ENCODE data around the gene MYO16. TPM values are rescaled to one million over a fixed set of nuclear protein-coding genes. Genes with fewer than 3 reads are reported as not detected.
"Not testable (repeated sequence)": the region's sequence is repeated elsewhere in the genome, so short reads cannot be mapped to it uniquely, and the experiment has no call there.

Gene MYO16
- total RNA-seq, 1 donor from 2014 or later: 22.0 TPM

DNA sequence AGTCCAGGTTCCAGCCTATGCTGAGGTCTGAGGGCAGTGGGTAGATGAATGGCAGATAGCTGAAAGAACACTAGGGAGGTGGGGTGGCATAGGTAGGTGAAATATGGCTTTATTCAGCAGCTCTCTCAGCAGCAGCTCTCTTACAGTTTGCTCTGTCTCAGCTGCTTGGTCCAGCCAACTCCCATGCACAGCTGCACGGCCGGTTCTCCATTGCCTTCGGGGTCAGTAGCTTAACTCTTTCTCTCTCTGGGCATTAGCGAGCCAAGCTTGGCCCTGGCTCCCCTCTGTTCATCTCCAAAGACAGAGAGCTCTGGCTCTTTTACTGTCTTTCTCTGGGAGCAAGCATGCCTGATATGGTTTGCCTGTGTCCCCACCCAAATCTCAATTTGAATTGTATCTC is 151.9 kb downstream of the MYO16 start:
- Mint-ChIP-seq H3K4me1 (ENCODE audit: low read depth, unreplicated experiment) (peaks cover 4% of the 10 kb centered on the region), H3K9me3 (ENCODE audit: unreplicated experiment) (peaks cover 4% of the 10 kb centered on the region), H3K27ac (ENCODE audit: unreplicated experiment) (no peak overlapping the region), H3K27me3 (ENCODE audit: unreplicated experiment) (no peaks in the 10 kb centered on the region), H3K4me3 (ENCODE audit: unreplicated experiment) (no peak overlapping the region), H3K36me3 (ENCODE audit: unreplicated experiment) (peaks cover 23% of the 10 kb centered on the region)
- TF ChIP-seq, protein P1, sequence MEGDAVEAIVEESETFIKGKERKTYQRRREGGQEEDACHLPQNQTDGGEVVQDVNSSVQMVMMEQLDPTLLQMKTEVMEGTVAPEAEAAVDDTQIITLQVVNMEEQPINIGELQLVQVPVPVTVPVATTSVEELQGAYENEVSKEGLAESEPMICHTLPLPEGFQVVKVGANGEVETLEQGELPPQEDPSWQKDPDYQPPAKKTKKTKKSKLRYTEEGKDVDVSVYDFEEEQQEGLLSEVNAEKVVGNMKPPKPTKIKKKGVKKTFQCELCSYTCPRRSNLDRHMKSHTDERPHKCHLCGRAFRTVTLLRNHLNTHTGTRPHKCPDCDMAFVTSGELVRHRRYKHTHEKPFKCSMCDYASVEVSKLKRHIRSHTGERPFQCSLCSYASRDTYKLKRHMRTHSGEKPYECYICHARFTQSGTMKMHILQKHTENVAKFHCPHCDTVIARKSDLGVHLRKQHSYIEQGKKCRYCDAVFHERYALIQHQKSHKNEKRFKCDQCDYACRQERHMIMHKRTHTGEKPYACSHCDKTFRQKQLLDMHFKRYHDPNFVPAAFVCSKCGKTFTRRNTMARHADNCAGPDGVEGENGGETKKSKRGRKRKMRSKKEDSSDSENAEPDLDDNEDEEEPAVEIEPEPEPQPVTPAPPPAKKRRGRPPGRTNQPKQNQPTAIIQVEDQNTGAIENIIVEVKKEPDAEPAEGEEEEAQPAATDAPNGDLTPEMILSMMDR (IDR thresholded peaks at IDR 0.05; ENCODE audit: partially characterized antibody, unreplicated experiment): no peak
- no peak for DNase-seq

DNA sequence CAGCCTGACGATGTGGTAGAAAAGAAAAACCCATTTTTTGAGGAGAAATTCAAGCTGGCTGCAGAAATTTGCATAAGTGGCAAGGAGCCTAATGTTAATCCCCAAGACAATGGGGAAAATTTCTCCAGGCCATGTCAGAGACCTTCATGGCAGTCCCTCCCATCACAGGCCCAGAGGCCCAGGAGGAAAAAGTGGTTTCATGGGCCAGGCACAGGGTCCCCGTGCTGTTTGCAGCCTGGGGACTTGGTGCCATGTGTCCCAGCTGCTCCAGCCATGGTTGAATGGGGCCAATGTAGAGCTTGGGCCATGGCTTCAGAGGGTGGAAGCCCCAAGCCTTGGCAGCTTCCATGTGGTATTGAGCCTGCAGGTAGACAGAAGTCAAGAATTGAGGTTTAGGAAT is 153.1 kb downstream of the MYO16 start:
- H3K4me1 Mint-ChIP-seq (ENCODE audit: low read depth, unreplicated experiment); H3K9me3 Mint-ChIP-seq (ENCODE audit: unreplicated experiment); H3K4me3 Mint-ChIP-seq (ENCODE audit: unreplicated experiment); H3K27ac Mint-ChIP-seq (ENCODE audit: unreplicated experiment); DNase-seq; H3K27me3 Mint-ChIP-seq (ENCODE audit: unreplicated experiment): not testable (repeated sequence)
- H3K36me3 Mint-ChIP-seq (ENCODE audit: unreplicated experiment): peaks cover 23% of the 10 kb centered on the region

DNA sequence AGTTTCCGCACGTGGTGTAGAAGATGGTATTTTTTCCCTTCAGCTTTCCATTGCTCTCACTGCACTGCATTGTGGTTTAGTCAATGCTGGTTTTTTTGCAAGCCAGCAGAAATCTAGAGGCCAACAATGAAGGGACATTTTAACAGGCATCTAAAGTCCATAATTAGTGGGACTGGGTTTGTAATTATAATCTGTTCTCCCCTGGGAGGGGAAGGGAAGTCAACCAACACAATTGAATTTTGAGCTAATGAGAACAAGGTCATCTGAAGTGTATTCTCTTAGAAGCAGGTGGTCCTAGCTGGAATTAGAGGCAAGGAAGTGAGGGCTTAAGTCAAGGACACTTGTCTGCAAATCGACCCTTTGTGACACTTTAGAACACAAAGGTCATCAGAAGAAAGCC is 156.4 kb downstream of the MYO16 start:
- TF ChIP-seq, protein P1 (IDR thresholded peaks at IDR 0.05; ENCODE audit: partially characterized antibody, unreplicated experiment): no peak
- H3K4me3 Mint-ChIP-seq (ENCODE audit: unreplicated experiment): no peak overlapping the region
- no peak overlapping the region for H3K27ac Mint-ChIP-seq (ENCODE audit: unreplicated experiment)
- H3K4me1 Mint-ChIP-seq (ENCODE audit: low read depth, unreplicated experiment): peaks cover 4% of the 10 kb centered on the region
- H3K36me3 Mint-ChIP-seq (ENCODE audit: unreplicated experiment): peaks cover 22% of the 10 kb centered on the region
- peaks cover 4% of the 10 kb centered on the region for H3K9me3 Mint-ChIP-seq (ENCODE audit: unreplicated experiment)
- no peak for DNase-seq
- no peaks in the 10 kb centered on the region for H3K27me3 Mint-ChIP-seq (ENCODE audit: unreplicated experiment)

DNA sequence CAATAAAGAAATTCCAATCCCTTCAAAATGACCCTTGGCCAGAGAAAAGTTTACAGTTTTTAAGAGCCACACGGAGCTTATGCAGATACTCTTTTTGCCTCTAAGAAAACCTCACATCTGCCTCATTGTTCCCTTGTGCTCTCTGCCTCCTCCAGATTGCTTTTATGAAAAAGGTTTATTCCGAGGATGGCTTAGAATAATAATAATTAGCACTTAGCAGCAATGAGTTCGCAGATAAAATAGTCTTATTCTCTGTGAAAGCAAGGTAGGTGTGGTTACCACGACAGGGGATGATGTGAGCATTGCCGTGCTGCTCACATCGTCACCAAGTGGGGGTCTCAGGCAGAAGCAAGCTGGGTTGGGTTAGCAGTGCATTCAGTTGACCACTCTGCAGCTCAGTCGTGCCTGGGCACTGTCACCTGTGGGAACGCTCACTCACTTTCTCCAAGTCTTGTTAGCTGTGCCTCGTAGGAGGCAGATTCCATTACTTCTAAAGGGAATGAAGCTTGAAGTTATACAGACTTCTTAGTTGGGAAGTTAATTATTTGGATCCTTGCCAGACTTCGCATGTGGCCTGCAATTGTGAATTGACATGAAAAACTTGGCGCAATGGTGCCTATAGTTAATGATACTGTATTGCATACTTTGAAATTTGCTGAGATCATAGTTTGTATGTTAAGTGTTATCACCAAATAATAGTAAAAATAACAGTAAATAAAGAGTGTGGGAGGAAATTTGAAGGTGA is 157.2 kb downstream of the MYO16 start:
- H3K4me1 Mint-ChIP-seq (ENCODE audit: low read depth, unreplicated experiment): peaks cover 4% of the 10 kb centered on the region
- peaks cover 20% of the 10 kb centered on the region for H3K36me3 Mint-ChIP-seq (ENCODE audit: unreplicated experiment)
- H3K4me3 Mint-ChIP-seq (ENCODE audit: unreplicated experiment): no peak overlapping the region
- no peak for DNase-seq
- no peaks in the 10 kb centered on the region for H3K27me3 Mint-ChIP-seq (ENCODE audit: unreplicated experiment)
- TF ChIP-seq, protein P1 (IDR thresholded peaks at IDR 0.05; ENCODE audit: partially characterized antibody, unreplicated experiment): no peak
- peaks cover 4% of the 10 kb centered on the region for H3K9me3 Mint-ChIP-seq (ENCODE audit: unreplicated experiment)
- H3K27ac Mint-ChIP-seq (ENCODE audit: unreplicated experiment): peak overlapping the region; percentile 18

DNA sequence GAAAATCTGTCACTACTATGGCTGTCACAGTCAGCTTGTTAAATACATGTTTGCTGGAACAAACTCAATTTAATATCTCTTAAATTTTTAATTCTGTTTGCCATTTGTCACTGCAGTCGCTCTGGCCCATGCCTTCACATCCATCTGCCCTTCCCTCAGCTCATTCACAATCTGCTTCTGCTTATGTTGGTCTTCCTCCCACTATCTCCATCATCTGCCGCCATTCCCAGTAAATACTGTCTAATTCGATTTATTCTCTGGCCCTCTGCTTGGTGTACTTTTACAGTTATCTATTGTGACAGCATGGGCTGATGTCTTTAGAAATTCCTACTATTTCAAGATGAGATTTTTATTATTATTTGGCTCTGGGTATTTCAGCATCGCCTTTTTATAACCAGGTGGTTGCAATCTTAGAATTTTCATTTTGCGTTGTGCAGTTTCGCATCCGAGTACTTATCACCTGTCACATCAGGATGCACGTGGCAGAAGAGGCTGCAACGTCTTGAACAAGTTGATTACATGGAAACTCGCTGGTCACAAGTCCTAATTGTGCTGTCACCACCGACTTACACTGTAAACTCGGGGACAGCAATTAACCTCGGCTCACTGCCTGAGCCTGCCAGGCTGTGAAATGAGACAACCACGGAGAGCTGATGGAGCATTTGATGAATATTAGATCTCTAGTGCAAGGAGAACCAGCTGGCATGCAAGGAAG is 158.4 kb downstream of the MYO16 start:
- Mint-ChIP-seq H3K27ac (ENCODE audit: unreplicated experiment) (no peak overlapping the region), H3K27me3 (ENCODE audit: unreplicated experiment) (no peaks in the 10 kb centered on the region)

More for the DNA sequence above, 158.4 kb downstream of the MYO16 start:
- H3K9me3 Mint-ChIP-seq (ENCODE audit: unreplicated experiment): peaks cover 4% of the 10 kb centered on the region
- TF ChIP-seq, protein P1 (IDR thresholded peaks at IDR 0.05; ENCODE audit: partially characterized antibody, unreplicated experiment): no peak
- H3K4me3 Mint-ChIP-seq (ENCODE audit: unreplicated experiment): no peak overlapping the region
- peaks cover 4% of the 10 kb centered on the region for H3K4me1 Mint-ChIP-seq (ENCODE audit: low read depth, unreplicated experiment)
- DNase-seq: no peak
- peaks cover 10% of the 10 kb centered on the region for H3K36me3 Mint-ChIP-seq (ENCODE audit: unreplicated experiment)
